Hepatic stellate cell (primary cell): ENCODE results near the gene RASAL1.

Experiments
- DNase-seq: peaks from one replicate; pipeline ENCODE4 v3.0.0; 2011; ENCODE audit warnings: low spot score

Gene RASAL1

DNA sequence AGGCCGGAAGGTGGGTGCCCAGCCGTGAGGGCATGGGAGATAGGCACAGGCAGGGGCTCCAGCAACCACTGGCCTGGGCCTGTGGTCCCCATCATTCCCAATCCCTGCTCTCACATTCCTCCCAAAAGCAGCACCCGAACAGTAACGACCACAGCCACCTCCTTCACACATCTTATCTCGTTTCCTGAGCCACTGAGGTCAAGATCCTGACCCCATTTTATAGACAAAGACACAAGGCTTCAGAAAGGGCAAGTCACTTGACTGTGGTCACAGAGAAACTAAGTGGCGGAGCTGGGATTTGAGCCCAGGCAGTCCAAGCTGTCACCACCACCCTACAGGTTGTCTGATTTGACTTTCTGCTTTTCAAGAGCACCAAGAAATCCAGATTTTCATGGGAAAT, 40.2 kb downstream of the RASAL1 start:
- no peak for DNase-seq

DNA sequence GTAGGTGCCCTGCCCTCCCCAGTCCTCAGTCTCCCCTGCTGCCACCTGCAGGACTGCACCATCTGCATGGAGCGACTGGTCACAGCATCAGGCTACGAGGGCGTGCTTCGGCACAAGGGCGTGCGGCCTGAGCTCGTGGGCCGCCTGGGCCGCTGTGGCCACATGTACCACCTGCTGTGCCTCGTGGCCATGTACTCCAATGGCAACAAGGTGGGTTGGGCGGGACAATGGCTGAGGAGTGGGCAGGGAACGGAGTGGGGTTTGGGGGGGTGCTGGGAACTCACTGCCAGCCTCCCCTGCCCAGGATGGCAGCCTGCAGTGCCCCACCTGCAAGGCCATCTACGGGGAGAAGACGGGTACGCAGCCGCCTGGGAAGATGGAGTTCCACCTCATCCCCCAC, 40.8 kb downstream of the RASAL1 start:
- no peak for DNase-seq

DNA sequence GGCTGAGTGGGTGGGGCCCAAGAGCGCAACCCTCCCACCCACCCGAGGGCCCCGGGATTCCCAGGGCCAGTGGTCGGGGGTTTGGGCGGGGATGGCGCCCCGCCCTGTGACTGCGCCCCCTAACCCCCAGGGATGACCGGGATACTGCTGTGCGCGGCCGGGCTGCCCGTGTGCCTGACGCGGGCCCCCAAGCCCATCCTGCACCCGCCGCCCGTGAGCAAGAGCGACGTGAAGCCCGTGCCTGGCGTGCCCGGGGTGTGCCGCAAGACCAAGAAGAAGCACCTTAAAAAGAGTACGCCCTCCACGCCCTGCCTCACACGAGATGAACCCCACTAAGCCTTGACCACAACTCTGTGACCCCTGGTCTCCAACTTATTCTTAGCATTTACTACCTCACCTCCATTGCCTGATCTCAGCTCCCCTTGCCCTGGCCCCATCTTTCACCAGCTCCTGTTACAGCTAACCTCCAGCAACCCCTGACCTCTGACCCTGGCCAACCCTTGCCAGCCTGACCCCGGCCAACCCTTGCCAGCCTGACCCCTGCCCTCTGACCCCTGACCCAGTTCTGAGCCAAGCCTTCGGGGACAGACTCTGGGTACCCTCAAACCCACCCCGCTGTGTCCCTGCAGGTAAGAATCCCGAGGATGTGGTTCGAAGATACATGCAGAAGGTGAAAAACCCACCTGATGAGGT, 42.0 kb downstream of the RASAL1 start:
- no peak for DNase-seq

DNA sequence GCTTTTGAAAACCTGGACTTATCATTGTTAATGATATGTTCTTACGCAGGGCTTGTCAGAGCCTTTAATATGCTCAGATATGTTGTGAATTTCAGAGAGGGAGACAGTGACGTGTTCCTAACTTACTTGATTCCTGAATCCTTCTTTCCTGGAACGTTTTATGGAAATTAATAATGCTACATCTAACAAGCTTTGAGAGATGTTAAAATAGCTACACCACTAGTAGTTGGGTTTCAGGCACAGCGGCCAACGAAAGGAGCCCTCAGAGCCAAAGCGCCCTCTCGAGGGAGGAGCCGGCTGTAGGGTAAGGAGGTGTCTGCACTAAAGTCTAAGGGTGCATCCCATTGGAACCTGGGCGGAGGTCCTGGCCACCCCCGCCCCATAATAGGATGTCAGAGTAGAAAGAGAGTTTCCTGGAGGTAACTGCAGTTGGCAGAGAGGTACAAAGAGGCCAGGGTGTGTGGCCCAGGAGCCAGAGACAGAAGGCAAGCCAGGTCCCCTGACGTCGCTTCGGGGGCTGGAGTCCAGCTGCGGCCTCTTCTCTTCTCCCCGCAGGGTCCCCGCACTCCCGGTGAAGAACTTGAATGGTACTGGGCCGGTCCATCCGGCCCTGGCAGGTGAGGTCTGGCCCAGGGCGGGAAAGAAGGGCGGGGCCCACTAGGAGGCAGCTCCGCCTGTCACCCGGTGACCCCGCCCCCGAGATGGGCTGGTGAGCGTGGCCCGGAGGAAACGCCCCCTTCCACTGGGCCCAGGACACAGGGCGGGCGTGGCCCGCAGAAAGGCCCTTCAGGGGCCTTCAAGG, 42.8 kb downstream of the RASAL1 start:
- no peak for DNase-seq

DNA sequence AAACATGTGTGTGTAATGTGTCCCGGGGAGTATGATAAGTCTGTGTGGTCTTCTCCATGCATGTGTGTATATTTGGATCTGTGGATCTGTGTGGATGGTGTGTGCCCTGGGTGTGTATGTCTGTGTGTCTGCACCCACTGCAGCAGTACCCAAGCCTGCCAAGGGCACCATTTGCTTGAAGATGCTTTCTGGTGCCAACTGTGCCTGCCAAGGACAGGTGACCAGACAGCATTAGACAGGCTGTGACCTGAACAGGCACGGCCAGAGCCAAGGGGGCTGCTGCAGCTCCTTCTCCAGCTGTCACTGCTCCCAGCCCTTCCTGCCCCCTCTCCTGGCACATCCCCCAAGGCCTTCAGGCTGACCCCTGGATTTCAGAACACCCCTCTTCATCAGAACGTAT, 44.1 kb downstream of the RASAL1 start:
- DNase-seq = no peak

DNA sequence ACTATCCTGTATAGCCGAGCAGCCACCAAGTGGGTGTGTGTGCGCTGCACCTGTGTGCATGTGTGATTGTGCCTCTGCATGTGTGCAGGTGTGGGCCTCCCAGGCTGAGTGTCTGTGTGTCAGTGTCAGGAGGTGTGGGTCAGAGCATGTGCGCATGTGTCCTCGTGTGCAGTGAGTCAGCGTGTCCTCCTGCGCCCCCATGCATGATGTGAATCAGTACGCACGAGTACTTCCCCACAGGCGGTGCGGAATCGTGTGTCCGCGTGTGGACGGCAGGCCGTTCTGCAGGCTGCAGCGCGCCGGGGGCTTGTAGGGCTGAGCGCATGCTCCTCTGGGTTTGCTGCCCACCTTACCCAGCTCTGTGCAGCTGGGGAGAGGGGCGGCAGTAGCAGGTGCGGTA, 44.8 kb downstream of the RASAL1 start:
- no peak for DNase-seq

DNA sequence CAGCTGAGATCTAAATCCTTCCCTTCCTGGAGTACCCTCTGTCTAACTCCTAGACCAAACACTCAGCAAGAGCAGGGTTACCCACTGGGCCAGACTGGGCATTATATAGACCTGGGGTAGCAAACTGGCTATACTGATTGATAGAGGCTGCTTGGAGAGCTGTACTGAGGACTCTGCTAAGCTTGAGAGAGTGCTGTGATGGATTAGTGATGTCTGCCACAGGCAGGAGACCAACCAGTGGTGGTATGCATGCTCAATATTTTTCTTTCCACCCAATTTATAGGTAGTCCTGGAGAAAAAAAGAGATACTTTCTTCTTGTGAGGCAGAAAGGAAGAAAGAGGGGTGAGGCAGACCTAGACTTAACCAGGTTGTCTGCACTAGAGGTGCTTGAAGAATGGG, 45.7 kb downstream of the RASAL1 start:
- no peak for DNase-seq

DNA sequence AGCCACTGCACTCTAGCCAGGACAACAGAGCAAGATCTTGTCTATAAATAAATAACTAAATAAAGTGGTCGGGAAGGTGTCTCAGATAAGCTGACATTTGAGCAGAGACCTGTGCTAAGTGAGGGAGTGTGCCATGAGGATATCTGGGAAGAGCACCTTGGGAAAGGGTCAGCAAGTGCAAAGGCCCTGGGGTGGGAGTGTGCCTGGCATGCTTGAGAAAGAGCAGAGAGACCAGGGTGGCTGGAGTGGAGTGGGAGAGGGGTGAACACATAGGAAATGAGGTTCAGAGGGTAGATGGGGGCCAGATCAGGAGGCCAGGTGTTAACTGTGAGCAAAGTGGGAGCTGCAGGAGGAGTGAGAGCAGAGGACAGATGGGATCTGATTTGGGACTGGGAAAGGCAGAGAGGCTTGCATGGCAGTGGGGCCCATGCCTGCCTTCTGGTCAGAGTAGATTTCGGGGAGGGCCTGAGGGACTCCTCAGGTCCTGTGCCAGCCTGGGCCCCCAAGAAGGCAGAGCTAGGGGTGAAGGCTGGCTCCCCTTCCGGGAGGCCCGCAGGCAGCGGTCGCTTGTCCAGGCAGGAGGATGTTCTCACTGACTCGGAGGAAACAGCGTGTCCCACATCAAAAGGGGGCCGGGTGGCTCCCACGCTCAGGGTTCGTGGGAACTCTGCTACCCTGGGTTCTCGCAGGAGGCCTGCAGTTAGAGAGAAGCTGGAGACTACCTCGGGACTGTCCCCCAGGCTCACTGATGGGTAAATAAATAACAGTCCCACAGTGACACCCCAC, 46.4 kb downstream of the RASAL1 start:
- no peak for DNase-seq

DNA sequence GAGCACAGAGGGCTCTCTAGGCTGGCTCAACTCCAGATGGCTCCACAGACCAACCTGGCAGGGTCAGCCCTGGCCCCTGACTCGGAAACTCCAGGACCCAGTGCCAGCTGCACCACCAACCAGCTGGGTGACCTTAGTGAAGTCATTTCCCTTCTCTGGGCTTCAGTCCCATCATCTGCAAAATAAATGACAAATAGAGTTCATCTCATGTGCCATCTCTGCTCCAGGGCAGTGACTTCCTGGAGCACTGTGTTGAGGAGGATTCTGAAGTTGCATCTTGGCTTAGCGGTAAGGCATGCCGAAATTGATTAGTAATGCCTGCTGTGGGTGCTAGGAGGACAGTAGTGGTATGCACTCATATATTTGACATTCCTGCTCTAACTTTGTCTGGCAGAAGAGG, 47.5 kb downstream of the RASAL1 start:
- no peak for DNase-seq

DNA sequence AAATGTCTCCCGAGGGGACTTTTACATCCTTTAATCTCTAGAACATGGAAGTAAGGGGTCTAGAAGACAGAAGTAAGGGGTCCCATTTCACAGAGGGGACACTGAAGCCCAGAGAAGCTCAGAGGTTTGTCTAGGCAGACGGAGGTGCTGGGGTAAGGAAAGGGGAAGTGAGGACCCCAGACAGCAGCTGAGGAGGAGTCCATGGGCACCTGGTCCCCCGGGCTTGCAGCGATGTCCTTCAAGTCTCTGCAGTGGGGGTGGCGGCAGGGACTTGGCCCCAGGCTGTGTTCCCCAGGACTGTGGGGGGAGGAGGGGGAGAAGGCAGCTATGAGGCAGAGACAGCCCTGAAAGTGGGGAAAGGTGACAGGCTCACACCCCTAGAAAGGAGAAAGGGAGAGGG, 48.4 kb downstream of the RASAL1 start:
- no peak for DNase-seq

DNA sequence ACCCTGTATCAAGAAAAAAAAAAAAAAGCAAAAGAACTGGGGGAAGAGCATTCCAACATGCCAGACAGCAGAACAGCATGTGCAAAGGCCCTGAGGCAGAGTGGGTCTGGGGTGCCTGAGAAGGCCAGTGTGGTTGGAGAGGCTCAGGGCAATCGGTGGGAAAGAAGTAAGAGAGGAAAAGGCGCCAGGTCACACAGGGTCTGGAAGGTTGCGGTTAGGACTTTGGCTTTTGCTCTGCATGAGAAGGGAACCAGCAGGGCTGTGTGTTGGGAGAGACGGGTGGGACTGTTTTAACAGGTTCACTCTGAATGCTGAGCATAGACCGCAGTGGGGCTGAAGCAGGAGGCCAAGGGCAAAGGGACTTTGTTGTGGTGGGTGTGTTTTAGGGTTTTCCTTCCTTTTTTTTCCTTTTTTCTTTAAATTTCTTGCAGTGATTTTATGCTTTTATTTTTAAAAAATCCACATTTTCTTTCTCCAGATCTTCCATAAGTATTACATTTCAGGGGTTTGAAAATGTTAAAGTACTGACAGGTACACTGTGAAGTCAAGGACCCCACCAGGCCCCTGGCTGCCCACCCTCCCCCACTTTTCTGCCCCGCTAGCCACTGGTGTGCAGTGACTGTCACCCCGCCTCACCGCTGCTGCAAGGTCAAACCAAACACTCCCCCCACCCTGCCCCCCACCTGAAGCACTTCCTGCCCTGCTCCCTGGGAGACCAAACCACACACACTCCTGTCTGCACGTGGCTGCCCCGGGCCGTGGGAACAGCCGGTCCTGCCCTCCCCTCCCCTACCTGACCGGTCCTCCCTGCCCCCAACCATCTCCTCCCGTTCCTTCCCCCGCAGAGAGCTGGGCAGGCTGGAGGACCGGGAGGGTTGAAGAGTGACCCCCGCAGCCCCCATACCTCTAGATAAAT, 49.1 kb downstream of the RASAL1 start:
- DNase-seq = no peak

DNA sequence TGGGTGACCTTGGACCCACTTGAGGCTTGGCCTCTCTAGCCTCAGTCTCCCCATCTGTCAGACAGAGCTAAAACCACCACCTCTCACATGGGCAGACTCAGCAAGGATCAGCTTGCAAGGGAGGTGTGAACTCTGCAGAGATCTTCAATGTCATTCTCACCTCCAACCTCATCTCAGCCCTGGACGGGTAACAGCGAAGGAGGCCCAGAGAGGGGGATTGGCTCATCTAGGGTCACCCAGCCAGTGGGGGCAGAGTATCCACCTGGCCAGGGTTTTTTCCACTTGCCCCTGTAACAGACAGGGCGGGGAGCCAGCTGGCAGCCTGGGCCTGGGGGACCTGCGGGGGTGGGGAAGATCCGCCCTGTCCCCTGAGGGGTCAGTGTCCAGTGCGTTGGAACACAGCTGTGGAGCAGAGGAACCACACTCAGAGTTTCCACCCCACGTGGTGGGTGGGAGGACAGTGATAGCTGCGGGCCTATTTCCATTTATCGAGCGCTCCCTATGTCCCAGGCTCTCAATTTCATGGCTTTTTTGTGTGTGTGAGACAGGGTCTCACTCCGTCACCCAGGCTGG, 51.6 kb downstream of the RASAL1 start:
- DNase-seq = no peak

DNA sequence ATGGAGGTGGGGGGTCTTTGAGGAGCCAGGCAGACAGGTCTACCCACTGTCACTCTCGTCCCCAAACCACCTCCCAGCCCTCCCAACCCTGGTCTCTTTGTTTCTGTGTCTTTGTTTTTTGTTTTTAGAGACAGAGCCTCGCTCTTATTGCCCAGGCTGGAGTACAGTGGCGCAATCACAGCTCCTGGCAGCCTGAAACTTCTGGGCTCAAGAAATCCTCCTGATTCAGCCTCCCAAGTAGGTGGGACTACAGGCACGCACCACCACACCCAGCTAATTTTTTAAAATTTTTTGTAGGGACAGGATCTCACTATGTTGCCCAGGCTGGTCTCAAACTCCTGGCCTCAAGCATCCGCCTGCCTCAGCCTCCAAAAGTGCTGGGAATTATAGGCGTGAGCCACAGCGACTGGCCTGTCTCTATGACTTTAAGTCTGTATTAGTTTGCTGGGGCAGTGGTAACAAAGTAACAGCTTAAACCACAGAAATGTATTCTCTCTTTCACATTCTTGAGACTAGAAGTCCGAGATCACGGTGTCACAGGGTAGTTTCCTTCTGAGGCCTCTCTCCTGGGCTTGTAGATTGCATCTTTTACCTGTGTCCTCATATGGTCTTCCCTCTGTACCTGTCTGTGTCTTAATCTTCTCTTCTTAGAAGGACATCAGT, 52.9 kb downstream of the RASAL1 start:
- DNase-seq = no peak

DNA sequence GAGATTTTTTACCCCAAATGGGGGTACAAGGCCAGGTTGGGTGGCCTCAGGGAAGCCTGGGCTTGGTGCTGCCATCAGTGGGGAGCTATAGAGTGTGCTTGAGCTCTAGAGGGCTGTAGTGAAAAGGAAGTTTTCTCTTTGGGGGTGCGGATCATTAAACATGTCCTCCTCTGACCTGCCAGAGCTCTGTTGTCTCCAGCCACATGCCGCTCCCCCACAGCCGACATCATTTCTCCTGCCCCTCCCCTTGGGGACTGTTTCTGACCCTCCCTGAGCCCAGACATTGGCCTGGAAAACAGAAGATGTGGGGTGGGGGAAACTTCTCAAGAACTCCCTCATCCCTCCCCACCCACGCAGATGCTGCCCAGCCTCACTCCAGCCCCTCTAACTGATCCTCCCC, 53.7 kb downstream of the RASAL1 start:
- DNase-seq = no peak

DNA sequence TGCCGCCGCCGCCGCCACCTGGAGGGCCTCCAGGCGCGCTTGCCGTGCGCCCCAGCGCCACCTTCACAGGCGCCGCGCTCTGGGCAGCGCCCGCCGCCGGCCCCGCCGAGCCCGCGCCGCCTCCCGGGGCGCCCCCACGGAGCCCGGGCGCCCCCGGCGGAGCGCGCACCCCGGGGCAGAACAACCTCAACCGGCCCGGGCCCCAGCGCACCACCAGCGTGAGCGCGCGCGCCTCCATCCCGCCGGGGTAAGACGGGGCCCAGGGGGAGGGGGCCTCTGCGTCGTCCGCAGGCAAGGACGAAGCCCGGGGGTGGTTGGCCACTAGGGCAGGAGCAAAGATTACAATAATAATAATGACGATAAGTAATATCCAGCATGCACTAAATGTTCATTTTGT, 57.7 kb downstream of the RASAL1 start:
- no peak for DNase-seq

DNA sequence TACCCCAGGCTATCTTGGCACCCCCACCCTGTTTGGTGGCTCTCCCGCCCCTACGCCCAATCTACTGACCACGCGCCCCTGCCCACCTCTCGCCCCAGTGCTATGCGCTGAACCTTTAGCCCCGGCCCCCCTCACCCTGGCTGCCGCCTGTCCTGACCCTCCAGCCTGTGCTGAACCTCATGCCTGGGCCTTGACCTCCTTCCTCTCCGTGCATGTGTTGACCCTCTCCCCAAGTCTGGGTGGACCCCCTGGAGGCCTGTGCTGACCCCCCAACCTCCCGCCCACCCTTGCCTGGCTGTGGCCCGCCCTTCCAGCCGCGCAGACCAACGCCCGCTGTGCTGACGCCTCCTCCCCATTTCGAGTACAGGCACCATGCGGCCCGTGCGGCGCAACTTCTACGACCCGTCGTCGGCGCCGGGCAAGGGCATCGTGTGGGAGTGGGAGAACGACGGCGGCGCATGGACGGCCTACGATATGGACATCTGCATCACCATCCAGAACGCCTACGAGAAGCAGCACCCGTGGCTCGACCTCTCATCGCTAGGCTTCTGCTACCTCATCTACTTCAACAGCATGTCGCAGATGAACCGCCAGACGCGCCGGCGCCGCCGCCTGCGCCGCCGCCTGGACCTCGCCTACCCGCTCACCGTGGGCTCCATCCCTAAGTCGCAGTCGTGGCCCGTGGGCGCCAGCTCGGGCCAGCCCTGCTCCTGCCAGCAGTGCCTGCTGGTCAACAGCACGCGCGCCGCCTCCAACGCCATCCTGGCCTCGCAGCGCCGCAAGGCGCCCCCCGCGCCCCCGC, 58.3 kb downstream of the RASAL1 start:
- DNase-seq = no peak

DNA sequence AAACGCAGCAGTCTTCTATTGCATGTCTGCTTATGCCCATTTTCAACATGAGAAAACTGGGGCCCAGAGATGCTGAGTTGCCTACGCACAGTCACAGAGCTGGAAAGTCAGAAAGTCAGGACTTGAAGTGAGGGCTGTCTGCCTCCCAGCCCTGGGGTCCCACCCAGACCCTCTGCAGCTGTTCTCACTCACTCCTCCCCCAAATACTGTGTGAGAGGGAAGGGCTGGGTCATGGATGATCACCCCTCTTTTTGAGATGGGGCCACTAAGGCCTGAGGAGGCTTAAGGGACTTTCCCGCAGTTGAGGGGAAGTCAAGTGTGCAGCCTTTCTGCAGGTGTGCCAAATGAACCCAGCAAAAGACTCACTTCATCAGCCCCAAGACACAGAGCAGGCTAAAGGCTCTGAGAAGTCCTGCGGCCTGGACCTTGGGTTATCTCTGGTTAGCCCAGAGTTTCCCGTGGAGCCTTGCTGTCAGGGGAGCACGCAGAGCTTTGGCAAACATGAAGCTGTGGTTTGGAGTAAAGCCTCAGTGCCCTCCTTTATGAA, 60.4 kb downstream of the RASAL1 start:
- DNase-seq = no peak

DNA sequence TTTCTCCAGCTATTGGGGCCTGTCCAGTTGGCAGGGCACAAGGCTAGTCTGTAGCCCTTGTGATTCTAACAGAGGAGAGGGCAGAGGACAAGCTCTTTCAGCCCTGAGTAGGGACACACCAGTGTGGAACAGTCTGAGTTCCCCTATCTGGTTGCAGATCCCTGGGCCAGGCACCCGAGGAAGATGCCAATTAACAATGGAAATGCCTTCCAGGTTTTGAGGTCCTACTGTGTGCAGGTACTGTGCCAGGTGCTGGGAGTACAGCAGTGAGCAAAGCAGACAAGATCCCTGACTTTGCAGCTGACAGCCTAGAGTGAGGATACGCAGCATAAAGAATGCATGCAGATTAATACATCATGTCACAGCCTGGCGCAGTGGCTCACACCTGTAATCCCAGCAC, 62.0 kb downstream of the RASAL1 start:
- no peak for DNase-seq

DNA sequence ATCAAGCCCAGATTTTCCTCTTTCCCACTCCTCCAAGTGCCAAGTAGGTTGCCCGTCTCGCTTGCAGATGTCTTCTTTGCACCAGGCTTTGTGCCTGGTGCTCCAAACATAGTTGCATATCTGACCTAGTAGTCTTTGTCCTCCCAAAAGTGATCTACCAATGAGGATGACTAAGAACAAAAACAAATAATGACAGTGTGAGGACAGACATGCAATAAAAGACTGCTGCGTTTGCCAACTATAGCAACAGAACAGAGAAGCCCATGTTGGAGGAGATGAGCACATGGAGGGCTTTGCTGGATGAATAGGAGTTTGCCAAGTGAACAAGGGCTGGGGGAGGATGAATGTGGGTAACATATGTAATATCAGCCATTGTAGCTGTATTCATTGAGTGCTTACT, 63.4 kb downstream of the RASAL1 start:
- peak; percentile 35 for DNase-seq
